T1000 (cell line): ENCODE results near the gene PYGB.
"Not testable (repeated sequence)": the region's sequence is repeated elsewhere in the genome, so short reads cannot be mapped to it uniquely, and the experiment has no call there.

Experiments
- DNase-seq: peaks from one replicate; lab custom pipeline; 2025; ENCODE audit warnings: mixed read lengths; lab: John Stamatoyannopoulos, UW

Gene PYGB

DNA sequence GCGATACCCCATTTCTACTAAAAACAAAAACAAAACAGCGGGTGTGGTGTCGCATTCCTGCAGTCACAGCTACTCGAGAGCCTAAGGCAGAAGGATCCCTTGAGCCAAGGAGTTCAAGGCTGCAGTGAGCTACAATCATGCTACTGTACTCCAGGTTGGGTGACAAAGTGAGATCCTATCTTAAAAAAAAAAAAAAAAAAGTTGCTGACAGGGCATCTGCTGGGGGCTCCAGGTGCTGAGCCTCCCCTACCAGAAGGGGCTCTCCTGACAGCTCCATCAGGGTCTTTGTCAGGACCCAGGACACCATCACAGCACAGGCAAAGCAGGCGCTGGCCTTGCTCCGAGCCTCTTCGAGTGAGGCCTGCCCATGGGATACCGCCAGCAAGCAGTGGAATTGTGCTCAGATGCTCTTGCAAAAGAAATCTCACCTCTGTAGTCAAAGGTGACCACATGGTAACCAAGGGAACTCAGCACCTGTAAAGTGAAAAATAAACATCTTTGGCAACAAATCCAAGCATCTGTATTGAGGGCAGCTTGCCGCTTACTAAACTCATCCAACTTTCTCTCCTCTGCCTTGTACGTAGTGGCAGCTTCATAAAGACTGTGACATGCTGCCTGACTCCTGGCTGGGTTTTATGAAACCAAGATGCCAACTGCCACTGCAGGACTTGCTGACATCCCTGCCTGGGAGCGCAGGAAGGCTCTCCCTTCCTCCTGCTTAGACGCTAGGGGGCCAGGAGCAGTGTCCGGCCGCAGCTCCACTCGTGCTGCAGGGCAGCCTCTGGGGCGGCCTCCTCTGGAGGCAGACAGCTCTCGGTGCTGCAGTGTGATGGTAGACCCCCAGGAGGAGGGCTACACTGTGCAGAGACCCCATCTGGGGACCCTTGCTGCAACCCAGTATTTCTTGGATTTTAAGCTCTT is 66.9 kb downstream of the PYGB start:
- DNase-seq = no peak

- no peak for DNase-seq
These were observed 67.7 kb downstream of the PYGB start for GRCh38 chr20:25315418-25316210.

- no peak for DNase-seq
These were observed 68.8 kb downstream of the PYGB start for GRCh38 chr20:25316506-25317190.

DNA sequence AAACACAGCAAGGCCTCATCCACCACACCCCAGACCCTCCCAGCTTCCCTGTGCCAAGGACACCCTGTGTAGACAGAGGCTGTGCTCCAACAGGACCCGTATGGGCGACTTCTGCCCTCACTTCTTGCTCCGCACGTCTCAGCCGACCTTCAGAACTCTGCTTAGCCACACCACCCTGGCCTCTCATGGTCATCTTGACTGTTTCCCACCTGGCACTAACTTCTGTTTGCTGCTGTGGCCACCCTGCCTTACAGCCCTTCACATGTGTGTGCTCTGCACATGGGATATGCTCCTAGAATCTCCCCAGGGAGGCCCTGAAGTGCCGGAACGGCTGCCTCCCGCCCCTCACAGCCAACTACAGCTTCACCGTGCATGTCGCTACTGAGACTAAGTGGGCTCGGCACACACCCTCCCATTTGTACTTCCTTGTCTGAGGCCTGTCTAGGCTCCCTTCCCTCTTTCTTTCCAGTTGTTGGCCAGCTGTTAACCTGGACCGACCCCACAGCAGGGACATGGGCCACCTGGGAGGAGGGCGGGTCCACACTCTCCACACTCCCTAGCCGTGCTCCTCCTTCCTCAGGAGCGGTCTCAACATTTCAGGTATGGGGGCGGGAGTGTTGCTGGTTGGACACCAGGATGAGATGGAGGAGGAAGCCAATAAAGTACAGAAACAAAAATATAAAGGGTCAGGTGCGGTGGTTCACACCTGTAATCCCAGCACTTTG is 69.6 kb downstream of the PYGB start:
- DNase-seq = no peak

DNA sequence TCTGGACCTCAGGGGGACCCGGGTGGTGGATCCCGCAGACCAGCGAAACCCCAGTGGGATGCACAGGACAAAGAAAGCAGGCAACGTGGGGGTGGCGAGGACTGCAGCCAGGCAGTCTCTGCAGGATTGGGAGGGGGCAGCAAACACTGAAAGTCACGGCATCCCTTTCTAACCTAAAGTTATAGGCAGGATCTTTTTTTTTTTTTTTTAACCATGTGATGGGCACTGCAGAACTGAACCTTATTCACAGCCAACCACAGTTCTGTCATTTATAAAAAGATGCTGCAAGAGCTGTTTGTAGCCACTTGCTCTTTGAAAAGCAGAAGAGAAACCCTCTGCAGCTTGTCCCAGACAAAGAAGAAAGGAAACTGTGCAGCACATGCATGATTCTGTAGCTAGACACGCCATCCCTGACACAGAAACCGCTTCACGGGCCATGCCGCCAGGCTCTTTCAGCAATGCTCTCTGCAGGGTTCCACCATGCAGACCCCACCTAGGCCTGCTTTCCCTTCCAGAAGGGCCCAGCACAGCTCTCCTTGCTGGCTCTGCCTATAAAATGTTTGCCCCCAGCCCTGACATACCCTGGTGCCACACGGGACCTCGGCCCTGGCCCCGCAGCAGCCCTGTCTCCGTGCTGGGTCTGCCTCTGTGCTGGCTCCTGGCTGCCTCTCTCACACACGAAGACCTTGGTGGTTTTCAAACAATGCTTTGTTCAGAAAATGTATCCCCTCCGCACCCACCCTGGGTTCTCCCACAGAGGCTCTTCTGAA is 70.8 kb downstream of the PYGB start:
- no peak for DNase-seq

GRCh38 chr20:25319241-25320034 is 71.6 kb downstream of the PYGB start:
- DNase-seq = no peak

DNA sequence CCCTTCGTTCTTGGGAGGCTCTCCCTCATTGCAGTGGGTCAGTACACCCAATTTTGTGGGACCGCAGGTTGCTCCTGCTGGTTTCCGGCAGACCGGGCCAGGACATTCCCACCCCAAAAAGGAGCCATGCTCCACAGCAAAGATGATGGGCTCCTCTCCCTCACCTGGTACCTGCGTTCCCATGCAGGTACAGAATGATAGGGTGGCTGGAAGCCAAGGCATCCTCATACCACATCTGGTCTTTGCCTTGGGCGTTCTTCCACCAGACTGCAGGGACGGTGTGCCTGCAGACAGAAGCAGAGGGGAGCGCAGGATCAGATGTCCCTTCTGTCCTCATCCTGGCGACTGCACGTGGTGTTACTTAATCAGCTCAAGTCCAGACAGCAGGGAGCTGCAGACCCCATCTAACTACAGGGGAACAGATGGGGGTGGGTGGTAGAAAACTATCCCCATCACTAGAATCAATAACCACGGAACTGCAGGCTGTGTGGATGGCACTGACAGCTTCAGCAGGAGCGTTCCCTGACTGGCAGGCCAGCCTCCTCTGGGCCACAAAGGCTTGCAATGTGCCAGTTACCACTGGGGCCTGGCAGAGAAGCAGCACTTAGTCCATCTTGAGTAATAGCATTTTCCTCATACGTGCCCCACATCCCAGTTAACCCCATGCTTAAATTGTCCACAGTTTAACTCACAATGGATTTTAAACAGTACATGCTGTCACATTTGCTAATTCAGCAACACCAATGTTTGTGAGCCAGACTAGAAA is 72.3 kb downstream of the PYGB start:
- DNase-seq = no peak

GRCh38 chr20:25321262-25321831 is 73.5 kb downstream of the PYGB start:
- no peak for DNase-seq

DNA sequence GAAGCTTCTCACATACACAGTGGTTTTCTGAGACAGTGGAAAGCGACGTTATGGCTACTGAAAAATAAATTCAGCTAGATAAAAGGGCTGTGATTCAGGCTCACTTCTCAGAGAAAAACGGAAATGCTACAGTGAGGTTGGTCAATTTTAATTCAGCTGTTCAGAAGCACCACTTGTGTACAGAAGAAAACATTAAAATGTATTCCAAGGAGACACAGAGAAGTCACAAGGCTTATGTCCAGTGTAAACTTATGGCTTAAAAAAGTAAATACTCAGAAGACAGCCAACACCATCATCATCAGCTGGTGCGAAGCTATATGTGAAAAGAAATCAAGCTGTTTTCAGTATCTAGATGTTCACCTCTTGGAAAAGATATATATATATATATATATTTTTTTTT is 74.1 kb downstream of the PYGB start:
- no peak for DNase-seq

GRCh38 chr20:25323496-25324246 is 75.8 kb downstream of the PYGB start:
- DNase-seq = no peak

DNA sequence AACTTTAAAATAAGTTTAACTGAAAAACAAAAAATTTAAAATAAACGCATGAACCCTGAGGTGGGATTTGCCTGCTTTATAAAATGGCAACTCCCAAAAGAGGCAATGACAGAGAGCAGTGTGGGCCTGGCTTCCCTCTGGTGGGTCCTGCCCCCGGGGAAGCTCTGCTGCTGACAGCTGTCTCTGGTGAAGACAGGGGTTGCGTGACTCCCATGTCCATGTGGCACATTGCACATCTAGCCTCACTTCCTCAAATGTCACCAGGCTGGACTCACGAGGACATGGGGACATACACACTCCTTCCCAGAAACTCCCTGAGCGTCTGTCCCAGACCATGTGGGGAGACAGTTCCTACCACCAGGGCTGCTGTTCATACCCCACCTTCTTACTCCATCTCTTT is 76.5 kb downstream of the PYGB start:
- DNase-seq = no peak

DNA sequence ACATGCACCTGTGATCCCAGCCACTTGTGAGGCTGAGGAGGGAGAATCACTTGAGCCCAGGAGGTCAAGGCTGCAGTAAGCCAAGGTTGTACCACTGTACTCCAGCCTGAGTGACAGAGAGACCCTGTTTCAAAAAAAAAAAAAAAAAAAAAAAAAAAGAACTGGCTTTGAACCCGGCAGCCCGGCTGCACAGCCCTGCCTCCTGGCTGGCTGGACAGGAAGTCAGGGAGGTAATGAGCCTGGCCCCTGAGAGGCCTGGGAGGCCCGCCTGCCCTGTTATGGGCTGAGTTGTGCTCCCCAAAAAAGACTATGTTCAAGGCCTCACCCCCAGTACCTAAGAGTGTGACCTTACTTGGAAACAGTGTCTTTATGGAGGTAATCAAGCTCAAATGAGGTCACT is 77.2 kb downstream of the PYGB start:
- no peak for DNase-seq

- DNase-seq = no peak
These were observed 78.1 kb downstream of the PYGB start for GRCh38 chr20:25325997-25326396.

- DNase-seq = no peak
These were observed 79.8 kb downstream of the PYGB start for GRCh38 chr20:25327521-25328235.

DNA sequence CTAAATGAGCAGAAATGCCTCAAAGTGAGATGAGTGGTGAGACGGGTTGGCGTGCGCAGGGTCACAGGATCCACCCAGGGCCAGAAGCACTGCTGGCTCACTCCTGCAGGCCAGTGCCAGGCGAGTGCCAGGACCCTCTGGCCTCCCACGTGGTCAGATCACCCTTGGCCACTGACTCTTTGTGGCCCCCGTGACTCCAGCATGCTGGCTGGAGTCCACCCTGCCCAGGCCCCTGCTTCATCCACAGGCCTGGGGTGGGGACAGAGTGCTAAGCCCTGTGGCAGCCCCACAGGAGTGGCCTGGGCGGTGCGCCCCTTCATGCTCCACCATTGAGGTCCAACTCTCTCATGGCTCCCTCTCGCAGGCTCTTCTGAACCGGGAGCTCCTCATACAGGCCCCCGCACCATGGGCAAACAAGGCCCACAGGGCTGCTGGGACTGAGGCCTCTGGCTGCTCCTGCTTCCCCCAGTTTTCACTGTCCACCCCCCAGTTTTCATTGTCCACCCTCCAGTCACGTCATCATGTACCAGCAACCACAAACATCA is 81.1 kb downstream of the PYGB start:
- DNase-seq = no peak

- not testable (repeated sequence) for DNase-seq
These were observed 87.1 kb downstream of the PYGB start for GRCh38 chr20:25334972-25335371.
